Colonic mucosa (tissue), 4 donors: ENCODE results near the gene MYCN. TPM values are rescaled to one million over a fixed set of nuclear protein-coding genes. Genes with fewer than 3 reads are reported as not detected.

Experiments
- DNase-seq: peaks from one replicate; pipeline ENCODE4 v3.0.0-alpha.2; 2020
- H3K27ac ChIP-seq: fragments of 200-600 bp; one replicate; pipeline ENCODE4 v1.8.0; 2021
- H3K27me3 ChIP-seq: fragments of 200-600 bp; one replicate; pipeline ENCODE4 v1.8.0; 2021
- H3K36me3 ChIP-seq: fragments of 200-600 bp; one replicate; pipeline ENCODE4 v1.8.0; 2021
- H3K4me1 ChIP-seq: fragments of 200-600 bp; one replicate; pipeline ENCODE4 v1.8.0; 2021; ENCODE audit warnings: mild to moderate bottlenecking
- H3K4me3 ChIP-seq: fragments of 200-600 bp; one replicate; pipeline ENCODE4 v1.8.0; 2021
- H3K9ac ChIP-seq, 2 donors: one replicate each; pipeline ENCODE4 v1.7.0; 2013; ENCODE audit warnings: control low read depth in 2 of 2, low read depth in 2 of 2, low read length in 2 of 2
- H3K9me3 ChIP-seq: fragments of 200-600 bp; one replicate; pipeline ENCODE4 v1.8.0; 2021
- CTCF ChIP-seq: fragments of 200-600 bp; IDR thresholded peaks from one replicate; pipeline ENCODE4 v1.8.0; 2022; ENCODE audit warnings: antibody characterized with exemption, mild to moderate bottlenecking
- intact Hi-C: fragments of 100-400 bp; cut with DNase I; formaldehyde crosslinking; loops from one replicate; pipeline ENCODE4 v1.14.1; 2022
- total RNA-seq, 2 donors: library from RNA; stranded (reverse); fragmentation: NEBNext Ultra II Directional in 1 of 2; extraction: Animal tissue kit (Norgen Biotek cat#: 25700) in 1 of 2; gene quantifications; one replicate each; pipeline ENCODE4 v1.2.1, GENCODE V29; 2021
- donor health status: healthy.
- donor health status: DM: no; HTN: no; CAD: no.
- donor health status: DM: no; HTN: no; CAD: no.

MYCN gene
- total RNA-seq, 2 donors from 2014 or later, result 1.5 to 1.7 TPM

GRCh38 chr2:15916336-15916735 lies 24.0 kb upstream of the MYCN start:
- no peak overlapping the region for H3K27ac ChIP-seq
- no peaks in the 10 kb centered on the region for H3K36me3 ChIP-seq
- intact Hi-C loops, result no loop called here
- DNase-seq, result no peak
- H3K4me1 ChIP-seq, result no peaks in the 10 kb centered on the region
- H3K9ac ChIP-seq, result no peak overlapping the region
- H3K4me3 ChIP-seq, result no peak overlapping the region
- no peaks in the 10 kb centered on the region for H3K9me3 ChIP-seq
- H3K27me3 ChIP-seq, result no peaks in the 10 kb centered on the region
- no peak for TF ChIP-seq CTCF

- TF ChIP-seq CTCF, result no peak
- DNase-seq, result no peak
- no peaks in the 10 kb centered on the region for H3K4me1 ChIP-seq
- H3K9ac ChIP-seq, result no peak overlapping the region
- H3K27me3 ChIP-seq, result no peaks in the 10 kb centered on the region
- intact Hi-C loops, result no loop called here
- H3K36me3 ChIP-seq, result no peaks in the 10 kb centered on the region
- no peak overlapping the region for H3K27ac ChIP-seq
- H3K9me3 ChIP-seq, result no peaks in the 10 kb centered on the region
- no peak overlapping the region for H3K4me3 ChIP-seq
Measured at GRCh38 chr2:15918761-15919356, 21.5 kb upstream of the MYCN start.

- TF ChIP-seq CTCF, result no peak
- Histone ChIP-seq H3K4me1 (no peaks in the 10 kb centered on the region), H3K9ac (no peak overlapping the region), H3K27me3 (no peaks in the 10 kb centered on the region), H3K36me3 (no peaks in the 10 kb centered on the region), H3K4me3 (no peak overlapping the region), H3K27ac (no peak overlapping the region), H3K9me3 (no peaks in the 10 kb centered on the region)
- intact Hi-C loops, result no loop called here
- no peak for DNase-seq
Measured at GRCh38 chr2:15919716-15920434, 20.5 kb upstream of the MYCN start.

GRCh38 chr2:15920696-15921095 lies 19.7 kb upstream of the MYCN start:
- intact Hi-C loops, result no loop called here
- no peaks in the 10 kb centered on the region for H3K4me1 ChIP-seq
- no peak for TF ChIP-seq CTCF

GRCh38 chr2:15923597-15923996 lies 16.8 kb upstream of the MYCN start:
- TF ChIP-seq CTCF, result no peak

More at GRCh38 chr2:15920696-15921095, 19.7 kb upstream of the MYCN start:
- no peak overlapping the region for H3K9ac ChIP-seq
- H3K4me3 ChIP-seq, result no peak overlapping the region
- H3K9me3 ChIP-seq, result no peaks in the 10 kb centered on the region
- H3K36me3 ChIP-seq, result no peaks in the 10 kb centered on the region
- H3K27ac ChIP-seq, result no peak overlapping the region
- DNase-seq, result no peak
- H3K27me3 ChIP-seq, result no peaks in the 10 kb centered on the region

More at GRCh38 chr2:15923597-15923996, 16.8 kb upstream of the MYCN start:
- Histone ChIP-seq H3K4me1 (no peaks in the 10 kb centered on the region), H3K27me3 (no peaks in the 10 kb centered on the region), H3K4me3 (no peak overlapping the region), H3K9me3 (no peaks in the 10 kb centered on the region), H3K27ac (no peak overlapping the region), H3K9ac (no peak overlapping the region), H3K36me3 (no peaks in the 10 kb centered on the region)
- intact Hi-C loops, result no loop called here
- DNase-seq, result no peak
